ENCODE results near the gene LIN9. TPM values are rescaled to one million over a fixed set of nuclear protein-coding genes. Genes with fewer than 3 reads are reported as not detected.

Gene LIN9
- total RNA-seq, 1 donor from 2014 or later: 3.2 TPM

DNA sequence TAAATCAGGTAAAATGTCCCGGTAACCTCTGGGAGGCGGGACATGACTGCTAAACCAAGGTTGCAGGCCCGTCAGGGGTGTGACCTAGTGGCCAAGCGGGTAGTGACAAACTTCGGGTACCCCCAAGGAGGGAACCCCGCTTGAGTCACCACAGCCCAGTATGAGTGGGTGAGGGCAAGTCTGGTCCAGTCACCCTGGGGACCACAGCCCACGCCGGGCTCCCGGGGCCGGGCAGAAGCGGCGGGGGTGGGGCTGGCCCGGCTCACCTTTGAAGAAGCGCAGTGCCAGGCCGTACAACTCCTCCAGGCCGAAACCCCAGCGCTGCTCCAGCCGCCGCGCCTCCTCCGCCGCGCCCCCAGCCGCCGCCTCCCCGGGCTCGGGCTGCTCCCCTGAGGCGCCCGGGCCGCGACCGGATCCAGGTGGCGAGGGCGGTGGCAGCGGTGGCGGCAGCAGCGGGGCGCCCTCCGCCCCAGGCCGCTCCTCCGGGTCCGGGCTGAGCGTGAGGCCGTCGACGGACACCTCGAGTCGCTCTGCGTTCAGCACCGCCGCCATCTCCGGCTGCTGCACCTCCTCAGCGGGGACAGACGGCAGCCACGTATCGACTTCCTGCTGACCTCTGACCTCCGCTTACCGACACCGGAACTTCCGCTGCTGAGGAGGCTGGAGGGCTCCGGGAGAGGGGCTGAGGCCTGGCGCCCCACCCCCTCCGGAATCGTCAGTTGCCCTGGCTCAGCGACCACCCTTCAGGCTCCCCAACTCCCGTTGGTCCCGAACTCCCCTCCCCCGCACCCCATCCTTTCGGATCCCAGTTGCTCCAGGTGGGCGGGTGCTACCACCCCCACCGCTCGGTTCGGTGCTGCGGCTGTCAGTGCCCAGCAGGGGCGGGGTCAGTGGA lies 122.6 kb downstream of the LIN9 start, which contains the start of gene ACBD3:
TSS of gene ACBD3 (minus strand) at position 618 of the 895 bp plus-strand sequence. CDS start at position 552, 66 bp downstream.
- TF ChIP-seq, protein P1, sequence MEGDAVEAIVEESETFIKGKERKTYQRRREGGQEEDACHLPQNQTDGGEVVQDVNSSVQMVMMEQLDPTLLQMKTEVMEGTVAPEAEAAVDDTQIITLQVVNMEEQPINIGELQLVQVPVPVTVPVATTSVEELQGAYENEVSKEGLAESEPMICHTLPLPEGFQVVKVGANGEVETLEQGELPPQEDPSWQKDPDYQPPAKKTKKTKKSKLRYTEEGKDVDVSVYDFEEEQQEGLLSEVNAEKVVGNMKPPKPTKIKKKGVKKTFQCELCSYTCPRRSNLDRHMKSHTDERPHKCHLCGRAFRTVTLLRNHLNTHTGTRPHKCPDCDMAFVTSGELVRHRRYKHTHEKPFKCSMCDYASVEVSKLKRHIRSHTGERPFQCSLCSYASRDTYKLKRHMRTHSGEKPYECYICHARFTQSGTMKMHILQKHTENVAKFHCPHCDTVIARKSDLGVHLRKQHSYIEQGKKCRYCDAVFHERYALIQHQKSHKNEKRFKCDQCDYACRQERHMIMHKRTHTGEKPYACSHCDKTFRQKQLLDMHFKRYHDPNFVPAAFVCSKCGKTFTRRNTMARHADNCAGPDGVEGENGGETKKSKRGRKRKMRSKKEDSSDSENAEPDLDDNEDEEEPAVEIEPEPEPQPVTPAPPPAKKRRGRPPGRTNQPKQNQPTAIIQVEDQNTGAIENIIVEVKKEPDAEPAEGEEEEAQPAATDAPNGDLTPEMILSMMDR (IDR thresholded peaks at IDR 0.05; ENCODE audit: insufficient read depth, low read length, severe bottlenecking): no peak
- FAIRE-seq (no peak), DNase-seq (ENCODE audit: low read depth) (peak; percentile 62)

DNA sequence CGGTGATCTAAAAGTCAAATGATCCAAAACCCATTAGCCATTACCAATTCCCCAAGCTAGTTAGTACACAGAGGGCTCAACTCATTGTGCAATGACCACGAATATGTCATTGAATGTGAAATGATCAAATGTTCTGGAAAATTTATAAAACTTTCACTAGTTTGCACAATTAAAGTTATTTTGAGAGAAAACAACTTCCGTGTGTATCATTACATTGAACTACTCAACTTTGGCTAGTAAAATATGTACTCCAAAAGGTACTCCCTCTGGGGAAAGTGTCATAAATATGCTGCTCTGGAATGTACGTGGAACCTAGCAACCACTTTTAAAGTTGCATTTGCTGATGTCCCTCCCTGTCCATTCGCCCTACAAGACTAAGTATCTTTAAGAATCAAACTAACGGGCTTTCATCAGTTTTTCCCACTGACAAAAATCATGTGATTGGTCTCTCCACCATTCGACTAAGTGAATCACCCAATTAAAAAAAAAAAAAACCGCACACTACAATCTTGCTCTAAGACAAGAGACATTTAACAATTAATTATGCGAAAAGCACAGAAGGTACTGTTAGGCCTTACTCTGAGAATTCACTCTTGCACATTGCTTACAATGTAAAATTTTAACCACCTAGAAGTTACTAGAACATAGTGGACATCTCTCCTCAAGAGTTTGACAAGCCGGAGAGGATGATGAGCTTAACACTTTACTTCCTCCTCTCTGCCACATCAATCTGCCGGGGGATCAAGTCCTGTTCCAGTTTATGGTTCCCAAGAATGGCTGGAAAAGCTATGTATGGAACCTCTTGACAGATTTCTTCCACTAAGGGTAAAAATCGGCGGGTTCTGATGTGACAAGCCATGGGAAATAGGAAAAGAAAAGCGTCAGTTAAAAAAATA lies 123.6 kb downstream of the LIN9 start:
- no peak for FAIRE-seq
- TF ChIP-seq, protein P1 (IDR thresholded peaks at IDR 0.05; ENCODE audit: insufficient read depth, low read length, severe bottlenecking): no peak
- H3K27me3 ChIP-seq (ENCODE audit: control insufficient read depth, insufficient read depth, low read length): no peaks in the 10 kb centered on the region
- peak overlapping the region; percentile 66 for H3K4me3 ChIP-seq (ENCODE audit: low read depth, low read length)
- H3K36me3 ChIP-seq (ENCODE audit: control insufficient read depth, insufficient read depth, low read length): no peaks in the 10 kb centered on the region
- DNase-seq (ENCODE audit: low read depth): peak; percentile 35

More for the DNA sequence above, 122.6 kb downstream of the LIN9 start, which contains the start of gene ACBD3:
- peak within 1 kb of the TSS; percentile 66 for H3K4me3 ChIP-seq (ENCODE audit: low read depth, low read length)
- no peaks in the 10 kb centered on the region for H3K36me3 ChIP-seq (ENCODE audit: control insufficient read depth, insufficient read depth, low read length)
- no peaks in the 10 kb centered on the region for H3K27me3 ChIP-seq (ENCODE audit: control insufficient read depth, insufficient read depth, low read length)

DNA sequence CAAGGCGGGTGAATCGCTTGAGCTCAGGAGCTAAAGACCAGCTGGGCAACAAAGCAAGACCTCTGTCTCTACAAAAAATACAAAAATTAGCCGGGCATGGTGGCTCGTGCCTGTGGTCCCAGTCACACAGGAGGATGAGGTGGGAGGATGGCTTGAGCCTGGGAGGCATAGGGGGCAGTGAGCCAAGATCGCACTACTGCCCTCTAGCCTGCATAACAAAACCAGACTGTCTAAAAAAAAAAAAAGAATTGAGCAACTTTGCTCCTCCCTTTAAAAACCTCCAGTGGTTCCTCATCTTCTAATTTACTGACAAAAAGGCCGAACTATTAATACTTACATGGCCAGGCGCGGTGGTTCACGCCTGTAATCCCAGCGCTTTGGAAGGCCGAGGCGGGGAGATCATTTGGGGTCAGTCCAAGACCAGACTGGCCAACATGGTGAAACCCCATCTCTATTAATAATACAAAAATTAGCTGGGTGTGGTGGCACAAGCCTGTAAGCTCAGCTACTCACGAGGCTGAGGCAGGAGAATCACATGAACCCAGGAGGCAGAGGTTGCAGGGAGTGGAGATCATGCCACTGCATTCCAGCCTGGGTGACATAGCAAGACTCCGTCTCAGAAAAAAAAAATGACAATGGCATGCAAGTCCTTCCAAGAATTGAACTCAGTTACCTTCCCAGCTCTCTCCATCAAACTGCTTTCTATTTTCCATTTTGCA lies 126.8 kb downstream of the LIN9 start:
- TF ChIP-seq, protein P1 (IDR thresholded peaks at IDR 0.05; ENCODE audit: insufficient read depth, low read length, severe bottlenecking): peak; percentile 54
- peaks cover 1% of the 10 kb centered on the region for H3K36me3 ChIP-seq (ENCODE audit: control insufficient read depth, insufficient read depth, low read length)
- no peak overlapping the region for H3K4me3 ChIP-seq (ENCODE audit: low read depth, low read length)
- DNase-seq (ENCODE audit: low read depth) (peak; percentile 57), FAIRE-seq (no peak)
- H3K27me3 ChIP-seq (ENCODE audit: control insufficient read depth, insufficient read depth, low read length): no peaks in the 10 kb centered on the region

Other genes starting within 250 kb of the LIN9 start
- gene H3-3A, start 246.4 kb downstream of the LIN9 start, total RNA-seq: 84.8 and 123 TPM in 2 replicates
- gene ACBD3, start 122.4 kb downstream of the LIN9 start, total RNA-seq: 58.2 and 78.7 TPM in 2 replicates
- not detected in 2 replicates for gene MIXL1, start 85.5 kb downstream of the LIN9 start, total RNA-seq
- 18.4 and 26.1 TPM in 2 replicates for gene PARP1, start 98.9 kb upstream of the LIN9 start, total RNA-seq
- gene STUM, start 239.6 kb upstream of the LIN9 start, total RNA-seq: not detected in 2 replicates

Data from bronchial epithelial cell (primary cell).